H9 (cell line): ENCODE data around the gene EML4. TPM values are rescaled to one million over a fixed set of nuclear protein-coding genes. Genes with fewer than 3 reads are reported as not detected.

Source experiments
- DNase-seq: peaks from one replicate; pipeline ENCODE4 v3.0.0-alpha.2; 2017
- H2AFZ ChIP-seq: one replicate; pipeline ENCODE4 v1.6.1; 2013; ENCODE audit warnings: mild to moderate bottlenecking, low read length, control low read depth, moderate library complexity
- H2AK5ac ChIP-seq: 2 replicates; pipeline ENCODE4 v1.6.1; 2013; ENCODE audit warnings: low read length, control low read depth, mixed read lengths; ENCODE audit not compliant: insufficient read length
- H2BK120ac ChIP-seq: one replicate; pipeline ENCODE4 v1.6.1; 2013; ENCODE audit warnings: low read depth, mild to moderate bottlenecking, low read length, control low read depth, inconsistent platforms; ENCODE audit not compliant: poor library complexity, severe bottlenecking
- H2BK12ac ChIP-seq: 2 replicates; pipeline ENCODE4 v1.6.1; 2013; ENCODE audit warnings: low read length, control low read depth, mixed read lengths, low read depth; ENCODE audit not compliant: insufficient read length
- H2BK15ac ChIP-seq: 2 replicates; pipeline ENCODE4 v1.6.1; 2013; ENCODE audit warnings: low read depth, low read length, control low read depth
- H2BK20ac ChIP-seq: one replicate; pipeline ENCODE4 v1.6.1; 2013; ENCODE audit warnings: low read depth, mild to moderate bottlenecking, low read length, control low read depth, inconsistent platforms; ENCODE audit not compliant: poor library complexity, severe bottlenecking
- H2BK5ac ChIP-seq: 2 replicates; pipeline ENCODE4 v1.6.1; 2013; ENCODE audit warnings: low read length, control low read depth, mixed read lengths; ENCODE audit not compliant: insufficient read length
- H3K14ac ChIP-seq: 2 replicates; pipeline ENCODE4 v1.6.1; 2013; ENCODE audit warnings: low read length, control low read depth; ENCODE audit not compliant: insufficient read depth
- H3K18ac ChIP-seq: 2 replicates; pipeline ENCODE4 v1.6.1; 2013; ENCODE audit warnings: low read depth, mild to moderate bottlenecking, mixed read lengths, low read length, control low read depth; ENCODE audit not compliant: insufficient read length
- H3K23ac ChIP-seq: 2 replicates; pipeline ENCODE4 v1.6.1; 2013; ENCODE audit warnings: low read length, control low read depth, mixed read lengths, low read depth; ENCODE audit not compliant: insufficient read length
- H3K23me2 ChIP-seq: 2 replicates; pipeline ENCODE4 v1.6.1; 2013; ENCODE audit warnings: low read depth, mild to moderate bottlenecking, mixed read lengths, low read length, control low read depth; ENCODE audit not compliant: insufficient read length, poor library complexity, severe bottlenecking
- H3K27ac ChIP-seq: 2 replicates; pipeline ENCODE4 v1.5.1; 2013; ENCODE audit warnings: low read length, control low read depth, mixed read lengths, low read depth; ENCODE audit not compliant: insufficient read length
- H3K27me3 ChIP-seq: 2 replicates; pipeline ENCODE4 v1.6.1; 2013; ENCODE audit warnings: low read length, control low read depth, inconsistent platforms; ENCODE audit not compliant: insufficient read depth
- H3K4ac ChIP-seq: 2 replicates; pipeline ENCODE4 v1.6.1; 2013; ENCODE audit warnings: low read depth, mild to moderate bottlenecking, control low read depth, inconsistent platforms, low read length, moderate library complexity
- H3K4me1 ChIP-seq: 2 replicates; pipeline ENCODE4 v1.6.1; 2013; ENCODE audit warnings: low read length, control low read depth, inconsistent platforms; ENCODE audit not compliant: insufficient read depth
- H3K4me2 ChIP-seq: 2 replicates; pipeline ENCODE4 v1.6.1; 2013; ENCODE audit warnings: low read length, control low read depth, mixed read lengths; ENCODE audit not compliant: insufficient read length, insufficient read depth
- H3K56ac ChIP-seq: 2 replicates; pipeline ENCODE4 v1.6.1; 2013; ENCODE audit warnings: low read depth, mild to moderate bottlenecking, mixed read lengths, low read length, control low read depth; ENCODE audit not compliant: insufficient read length
- H3K79me1 ChIP-seq: 2 replicates; pipeline ENCODE4 v1.6.1; 2013; ENCODE audit warnings: low read depth, mild to moderate bottlenecking, moderate library complexity, low read length, control low read depth, inconsistent platforms; ENCODE audit not compliant: insufficient read depth, poor library complexity, severe bottlenecking
- H3K79me2 ChIP-seq: 2 replicates; pipeline ENCODE4 v1.6.1; 2013; ENCODE audit warnings: low read length, control low read depth, inconsistent platforms; ENCODE audit not compliant: insufficient read depth
- H3K9ac ChIP-seq: 2 replicates; pipeline ENCODE4 v1.6.1; 2013; ENCODE audit warnings: low read length, control low read depth, mixed read lengths; ENCODE audit not compliant: insufficient read length; ENCODE audit errors: extremely low read depth
- H3K9me3 ChIP-seq: one replicate; pipeline ENCODE4 v1.6.1; 2013; ENCODE audit warnings: low read depth, low read length, inconsistent platforms; ENCODE audit not compliant: control insufficient read depth
- H3T11ph ChIP-seq: one replicate; pipeline ENCODE4 v1.6.1; 2013; ENCODE audit warnings: mild to moderate bottlenecking, low read length, control low read depth, inconsistent platforms
- H4K20me1 ChIP-seq: one replicate; pipeline ENCODE4 v1.6.1; 2013; ENCODE audit not compliant: control insufficient read depth, insufficient read length, insufficient read depth
- H4K5ac ChIP-seq: 2 replicates; pipeline ENCODE4 v1.6.1; 2013; ENCODE audit warnings: low read depth, mild to moderate bottlenecking, mixed read lengths, low read length, control low read depth; ENCODE audit not compliant: insufficient read length
- H4K8ac ChIP-seq: replicated peaks from 2 replicates; pipeline ENCODE4 v1.6.1; 2013; ENCODE audit warnings: low read length, control low read depth, mixed read lengths, low read depth; ENCODE audit not compliant: insufficient read length
- H4K91ac ChIP-seq: 2 replicates; pipeline ENCODE4 v1.6.1; 2013; ENCODE audit warnings: low read depth, mild to moderate bottlenecking, moderate library complexity, mixed read lengths, low read length, control low read depth; ENCODE audit not compliant: insufficient read length
- H3K27ac Mint-ChIP-seq, 3 experiments: 2 replicates in 2 of 3; 3 replicates in 1 of 3; pipeline ENCODE4 v1.8.0; 2020 to 2021; ENCODE audit warnings: mixed read lengths in 3 of 3, mild to moderate bottlenecking in 1 of 3, moderate library complexity in 1 of 3
- H3K27me3 Mint-ChIP-seq: 2 replicates; pipeline ENCODE4 v1.8.0; 2021; ENCODE audit warnings: low read depth, mild to moderate bottlenecking, moderate library complexity, mixed read lengths
- H3K36me3 Mint-ChIP-seq, 3 experiments: 2 replicates in 2 of 3; 3 replicates in 1 of 3; pipeline ENCODE4 v1.8.0; 2020 to 2021; ENCODE audit warnings: low read depth in 3 of 3, mixed read lengths in 3 of 3; ENCODE audit not compliant: insufficient read depth in 1 of 3
- H3K4me1 Mint-ChIP-seq, 2 experiments: 2 replicates each; pipeline ENCODE4 v1.8.0; 2020; ENCODE audit warnings: mixed read lengths in 2 of 2
- H3K4me3 Mint-ChIP-seq, 2 experiments: 2 replicates in 1 of 2; 3 replicates in 1 of 2; pipeline ENCODE4 v1.8.0; 2020 to 2021; ENCODE audit warnings: mild to moderate bottlenecking in 2 of 2, mixed read lengths in 2 of 2, moderate library complexity in 1 of 2
- H3K9me3 Mint-ChIP-seq, 2 experiments: 2 replicates in 1 of 2; 3 replicates in 1 of 2; pipeline ENCODE4 v1.8.0; 2020; ENCODE audit warnings: mild to moderate bottlenecking in 2 of 2, mixed read lengths in 2 of 2, moderate library complexity in 1 of 2
- WGBS: extraction: QIAGEN DNeasy Blood & Tissue Kit; methylation state at CpG from one replicate; pipeline ENCODE4 v1.1.7; 2013; ENCODE audit warnings: missing lambda C conversion rate, low lambda C conversion rate, mixed read lengths; ENCODE audit not compliant: insufficient read length; ENCODE audit errors: extremely low coverage; 5-methylcytosine and 5-hydroxymethylcytosine counted together
- total RNA-seq: library from RNA; stranded (reverse); gene quantifications from 2 replicates; pipeline ENCODE4 v1.2.1, GENCODE V29; 2021
- TF ChIP-seq, protein P1 (sequence below): fragments of 200-600 bp; sonication (generic); conservative IDR thresholded peaks from 3 replicates; pipeline ENCODE4 v1.8.0; 2021; ENCODE audit warnings: antibody characterized with exemption, mild to moderate bottlenecking

The EML4 gene
- total RNA-seq, 1 experiment from 2014 or later = 68.6 TPM

DNA sequence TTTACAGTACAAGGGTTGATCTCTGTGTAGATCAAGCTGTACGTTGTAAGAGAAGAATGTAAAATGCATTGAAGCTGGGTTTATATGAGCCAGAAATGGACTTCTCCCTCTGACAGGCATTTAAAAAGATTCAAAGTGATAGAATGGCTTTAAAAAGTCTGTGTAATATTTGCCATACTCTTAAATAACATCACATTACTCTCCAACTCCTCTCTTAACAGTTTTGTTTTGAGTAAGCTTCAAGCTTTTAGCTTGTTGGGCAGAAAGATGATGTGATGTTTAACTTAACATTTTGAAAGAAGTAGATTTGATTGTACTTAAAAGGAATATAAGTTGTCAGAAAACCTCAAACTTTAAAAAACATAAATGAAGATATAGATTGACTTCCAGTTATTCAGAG is 119.7 kb downstream of the EML4 start:
- Histone ChIP-seq H3K79me2 (no peaks in the 10 kb centered on the region), H3K18ac (no peak overlapping the region), H3K4me1 (no peaks in the 10 kb centered on the region), H2BK20ac (no peak overlapping the region), H3K27ac (no peak overlapping the region), H2BK15ac (no peak overlapping the region), H3T11ph (no peak overlapping the region), H3K9me3 (no peaks in the 10 kb centered on the region), H3K4me2 (no peak overlapping the region), H4K5ac (no peak overlapping the region), H3K9ac (no peak overlapping the region), H3K56ac (no peak overlapping the region), H4K91ac (no peak overlapping the region), H3K4ac (no peak overlapping the region), H3K27me3 (no peaks in the 10 kb centered on the region), H4K8ac (no peak overlapping the region), H3K79me1 (no peaks in the 10 kb centered on the region), H2AK5ac (no peak overlapping the region), H3K23ac (no peak overlapping the region), H2BK120ac (no peak overlapping the region), H2AFZ (no peak overlapping the region), H3K14ac (no peak overlapping the region), H4K20me1 (no peaks in the 10 kb centered on the region), H2BK5ac (no peak overlapping the region), H2BK12ac (no peak overlapping the region), H3K23me2 (no peaks in the 10 kb centered on the region)
- Mint-ChIP-seq H3K27ac (no peak overlapping the region), H3K4me1 (no peaks in the 10 kb centered on the region), H3K9me3 (no peaks in the 10 kb centered on the region), H3K4me3 (no peak overlapping the region), H3K36me3 (peaks cover 2 to 28% (median 25%) of the 10 kb centered on the region in 3 experiments; a peak in 5 of 7 replicates), H3K27me3 (no peaks in the 10 kb centered on the region)
- no peak for DNase-seq
- WGBS = no CpG with 5 or more reads among the region's 1 CpG
- TF ChIP-seq, protein P1, sequence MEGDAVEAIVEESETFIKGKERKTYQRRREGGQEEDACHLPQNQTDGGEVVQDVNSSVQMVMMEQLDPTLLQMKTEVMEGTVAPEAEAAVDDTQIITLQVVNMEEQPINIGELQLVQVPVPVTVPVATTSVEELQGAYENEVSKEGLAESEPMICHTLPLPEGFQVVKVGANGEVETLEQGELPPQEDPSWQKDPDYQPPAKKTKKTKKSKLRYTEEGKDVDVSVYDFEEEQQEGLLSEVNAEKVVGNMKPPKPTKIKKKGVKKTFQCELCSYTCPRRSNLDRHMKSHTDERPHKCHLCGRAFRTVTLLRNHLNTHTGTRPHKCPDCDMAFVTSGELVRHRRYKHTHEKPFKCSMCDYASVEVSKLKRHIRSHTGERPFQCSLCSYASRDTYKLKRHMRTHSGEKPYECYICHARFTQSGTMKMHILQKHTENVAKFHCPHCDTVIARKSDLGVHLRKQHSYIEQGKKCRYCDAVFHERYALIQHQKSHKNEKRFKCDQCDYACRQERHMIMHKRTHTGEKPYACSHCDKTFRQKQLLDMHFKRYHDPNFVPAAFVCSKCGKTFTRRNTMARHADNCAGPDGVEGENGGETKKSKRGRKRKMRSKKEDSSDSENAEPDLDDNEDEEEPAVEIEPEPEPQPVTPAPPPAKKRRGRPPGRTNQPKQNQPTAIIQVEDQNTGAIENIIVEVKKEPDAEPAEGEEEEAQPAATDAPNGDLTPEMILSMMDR = no peak
